GM10266 (cell line): ENCODE data around the gene TRMT11.

Source experiments
- DNase-seq: peaks from one replicate; pipeline ENCODE4 v3.0.0; 2012; ENCODE audit errors: extremely low spot score
- CTCF ChIP-seq: IDR thresholded peaks from 2 replicates; pipeline ENCODE4 v1.5.1; 2012; ENCODE audit warnings: mild to moderate bottlenecking, low read depth; ENCODE audit not compliant: control insufficient read depth, insufficient read depth; ENCODE audit errors: missing control alignments

Gene TRMT11

GRCh38 chr6:125994670-125995488 lies 8.5 kb downstream of the TRMT11 start:
- no peak for DNase-seq
- TF ChIP-seq CTCF, result no peak

GRCh38 chr6:125995972-125996580 lies 9.7 kb downstream of the TRMT11 start:
- TF ChIP-seq CTCF, result peak; percentile 96
- peak; percentile 52 for DNase-seq

- DNase-seq, result no peak
- TF ChIP-seq CTCF, result no peak
Measured at GRCh38 chr6:126002755-126003679, 16.7 kb downstream of the TRMT11 start.

- no peak for TF ChIP-seq CTCF
Measured at GRCh38 chr6:126007800-126008199, 21.5 kb downstream of the TRMT11 start.

GRCh38 chr6:126010040-126010439 lies 23.7 kb downstream of the TRMT11 start:
- DNase-seq, result no peak
- no peak for TF ChIP-seq CTCF

More at GRCh38 chr6:126007800-126008199, 21.5 kb downstream of the TRMT11 start:
- no peak for DNase-seq

GRCh38 chr6:126015863-126016262 lies 29.5 kb downstream of the TRMT11 start:
- TF ChIP-seq CTCF, result no peak

More at GRCh38 chr6:126015863-126016262, 29.5 kb downstream of the TRMT11 start:
- DNase-seq, result no peak
